ENCODE results near the gene DENND4A. TPM values are rescaled to one million over a fixed set of nuclear protein-coding genes. Genes with fewer than 3 reads are reported as not detected.

DENND4A gene
- total and polyA plus RNA-seq, 9 of the 15 experiments (the other 6 are each of a cell fraction or from before 2014, with no cell fraction given): 6.8 to 32.3 (median 19.9) TPM

GRCh38 chr15:65837301-65838294, 45.5 kb upstream of the DENND4A start (continued):
- TF ChIP-seq, protein P1, sequence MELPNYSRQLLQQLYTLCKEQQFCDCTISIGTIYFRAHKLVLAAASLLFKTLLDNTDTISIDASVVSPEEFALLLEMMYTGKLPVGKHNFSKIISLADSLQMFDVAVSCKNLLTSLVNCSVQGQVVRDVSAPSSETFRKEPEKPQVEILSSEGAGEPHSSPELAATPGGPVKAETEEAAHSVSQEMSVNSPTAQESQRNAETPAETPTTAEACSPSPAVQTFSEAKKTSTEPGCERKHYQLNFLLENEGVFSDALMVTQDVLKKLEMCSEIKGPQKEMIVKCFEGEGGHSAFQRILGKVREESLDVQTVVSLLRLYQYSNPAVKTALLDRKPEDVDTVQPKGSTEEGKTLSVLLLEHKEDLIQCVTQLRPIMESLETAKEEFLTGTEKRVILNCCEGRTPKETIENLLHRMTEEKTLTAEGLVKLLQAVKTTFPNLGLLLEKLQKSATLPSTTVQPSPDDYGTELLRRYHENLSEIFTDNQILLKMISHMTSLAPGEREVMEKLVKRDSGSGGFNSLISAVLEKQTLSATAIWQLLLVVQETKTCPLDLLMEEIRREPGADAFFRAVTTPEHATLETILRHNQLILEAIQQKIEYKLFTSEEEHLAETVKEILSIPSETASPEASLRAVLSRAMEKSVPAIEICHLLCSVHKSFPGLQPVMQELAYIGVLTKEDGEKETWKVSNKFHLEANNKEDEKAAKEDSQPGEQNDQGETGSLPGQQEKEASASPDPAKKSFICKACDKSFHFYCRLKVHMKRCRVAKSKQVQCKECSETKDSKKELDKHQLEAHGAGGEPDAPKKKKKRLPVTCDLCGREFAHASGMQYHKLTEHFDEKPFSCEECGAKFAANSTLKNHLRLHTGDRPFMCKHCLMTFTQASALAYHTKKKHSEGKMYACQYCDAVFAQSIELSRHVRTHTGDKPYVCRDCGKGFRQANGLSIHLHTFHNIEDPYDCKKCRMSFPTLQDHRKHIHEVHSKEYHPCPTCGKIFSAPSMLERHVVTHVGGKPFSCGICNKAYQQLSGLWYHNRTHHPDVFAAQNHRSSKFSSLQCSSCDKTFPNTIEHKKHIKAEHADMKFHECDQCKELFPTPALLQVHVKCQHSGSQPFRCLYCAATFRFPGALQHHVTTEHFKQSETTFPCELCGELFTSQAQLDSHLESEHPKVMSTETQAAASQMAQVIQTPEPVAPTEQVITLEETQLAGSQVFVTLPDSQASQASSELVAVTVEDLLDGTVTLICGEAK (IDR thresholded peaks at IDR 0.05): peak; percentile 62
- TF ChIP-seq, protein P1 (CRISPR knock-in tag; IDR thresholded peaks at IDR 0.05): no peak
- TF ChIP-seq DNMT1 (IDR thresholded peaks at IDR 0.05): peak; percentile 57; the same call in 1 of the 2 replicates
- TF ChIP-seq ZZZ3 (IDR thresholded peaks at IDR 0.05): no peak
- TF ChIP-seq PKNOX1 (IDR thresholded peaks at IDR 0.05): peak; percentile 46; the same call in 1 of the 2 replicates
- TF ChIP-seq HDAC6 (IDR thresholded peaks at IDR 0.05; ENCODE audit: low read depth, low read length): no peak
- no peak for TF ChIP-seq KLF10 (CRISPR knock-in tag; IDR thresholded peaks at IDR 0.05)
- 0 out of 2 replicates have a peak, but pooled peaks have one; percentile 37 for TF ChIP-seq NFATC3 (IDR thresholded peaks at IDR 0.05)
- TF ChIP-seq KLF6 (CRISPR knock-in tag; IDR thresholded peaks at IDR 0.05; ENCODE audit: borderline replicate concordance): no peak
- TF ChIP-seq ZNF699 (CRISPR knock-in tag; IDR thresholded peaks at IDR 0.05; ENCODE audit: insufficient replicate concordance): no peak
- TF ChIP-seq NUFIP1 (IDR thresholded peaks at IDR 0.05; ENCODE audit: partially characterized antibody): no peak
- TF ChIP-seq NR0B1 (IDR thresholded peaks at IDR 0.05; ENCODE audit: partially characterized antibody): no peak
- TF ChIP-seq HLTF (IDR thresholded peaks at IDR 0.05): peak; percentile 84
- TF ChIP-seq IRF9 (tag; IDR thresholded peaks at IDR 0.05): no peak
- TF ChIP-seq EP300 (IDR thresholded peaks at IDR 0.05; ENCODE audit: low read length): no peak; the same call in 1 of the 2 replicates
- no peak for TF ChIP-seq ZNF354B (CRISPR knock-in tag; IDR thresholded peaks at IDR 0.05)
